Measurements from ENCODE around the gene DNAAF3.
A peak's percentile ranks its signal among the peaks of the same experiment; 100 is the strongest.

Gene DNAAF3

GRCh38 chr19:55153652-55154264, 12.7 kb downstream of the DNAAF3 start:
- peaks cover 2% of the 10 kb centered on the region for H3K4me1 ChIP-seq (ENCODE audit: insufficient read depth, poor library complexity, severe bottlenecking)
- H3K27ac ChIP-seq (ENCODE audit: poor library complexity, severe bottlenecking), result no peak overlapping the region
- DNase-seq (ENCODE audit: low spot score) (no peak), ATAC-seq (ENCODE audit: low read depth) (no peak)
- H3K9me3 ChIP-seq (ENCODE audit: severe bottlenecking), result no peaks in the 10 kb centered on the region
- no peak overlapping the region for H3K4me3 ChIP-seq (ENCODE audit: severe bottlenecking)
- no peak for TF ChIP-seq CTCF (IDR thresholded peaks at IDR 0.05; ENCODE audit: poor library complexity, severe bottlenecking)
- H3K36me3 ChIP-seq (ENCODE audit: low read depth), result no peaks in the 10 kb centered on the region
- H3K27me3 ChIP-seq (ENCODE audit: insufficient read depth, poor library complexity, severe bottlenecking), result no peaks in the 10 kb centered on the region

DNA sequence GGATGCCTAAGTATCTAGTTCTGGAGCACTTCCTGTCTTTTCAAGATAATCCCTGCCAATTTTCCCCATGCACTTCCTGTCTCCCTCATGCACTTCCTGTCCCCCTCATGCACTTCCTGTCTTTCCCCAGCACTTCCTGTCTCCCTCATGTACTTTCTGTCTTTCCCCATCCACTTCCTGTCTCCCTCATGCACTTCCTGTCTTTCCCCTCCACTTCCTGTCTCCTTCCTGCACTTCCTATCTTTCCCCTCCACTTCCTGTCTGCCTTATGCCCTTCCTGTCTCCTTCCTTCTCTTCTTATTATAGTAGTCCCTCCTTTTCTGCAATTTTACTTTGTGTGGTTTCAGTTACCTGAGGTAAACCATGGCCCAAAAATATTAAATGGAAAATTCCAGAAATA, 14.4 kb downstream of the DNAAF3 start:
- H3K4me1 ChIP-seq (ENCODE audit: insufficient read depth, poor library complexity, severe bottlenecking), result no peaks in the 10 kb centered on the region
- no peaks in the 10 kb centered on the region for H3K9me3 ChIP-seq (ENCODE audit: severe bottlenecking)
- peak overlapping the region; percentile 58 for H3K27ac ChIP-seq (ENCODE audit: poor library complexity, severe bottlenecking)
- no peak for ATAC-seq (ENCODE audit: low read depth)
- H3K27me3 ChIP-seq (ENCODE audit: insufficient read depth, poor library complexity, severe bottlenecking), result no peaks in the 10 kb centered on the region
- TF ChIP-seq CTCF (IDR thresholded peaks at IDR 0.05; ENCODE audit: poor library complexity, severe bottlenecking), result no peak
- no peak overlapping the region for H3K4me3 ChIP-seq (ENCODE audit: severe bottlenecking)
- H3K36me3 ChIP-seq (ENCODE audit: low read depth), result no peaks in the 10 kb centered on the region
- no peak for DNase-seq (ENCODE audit: low spot score)

DNA sequence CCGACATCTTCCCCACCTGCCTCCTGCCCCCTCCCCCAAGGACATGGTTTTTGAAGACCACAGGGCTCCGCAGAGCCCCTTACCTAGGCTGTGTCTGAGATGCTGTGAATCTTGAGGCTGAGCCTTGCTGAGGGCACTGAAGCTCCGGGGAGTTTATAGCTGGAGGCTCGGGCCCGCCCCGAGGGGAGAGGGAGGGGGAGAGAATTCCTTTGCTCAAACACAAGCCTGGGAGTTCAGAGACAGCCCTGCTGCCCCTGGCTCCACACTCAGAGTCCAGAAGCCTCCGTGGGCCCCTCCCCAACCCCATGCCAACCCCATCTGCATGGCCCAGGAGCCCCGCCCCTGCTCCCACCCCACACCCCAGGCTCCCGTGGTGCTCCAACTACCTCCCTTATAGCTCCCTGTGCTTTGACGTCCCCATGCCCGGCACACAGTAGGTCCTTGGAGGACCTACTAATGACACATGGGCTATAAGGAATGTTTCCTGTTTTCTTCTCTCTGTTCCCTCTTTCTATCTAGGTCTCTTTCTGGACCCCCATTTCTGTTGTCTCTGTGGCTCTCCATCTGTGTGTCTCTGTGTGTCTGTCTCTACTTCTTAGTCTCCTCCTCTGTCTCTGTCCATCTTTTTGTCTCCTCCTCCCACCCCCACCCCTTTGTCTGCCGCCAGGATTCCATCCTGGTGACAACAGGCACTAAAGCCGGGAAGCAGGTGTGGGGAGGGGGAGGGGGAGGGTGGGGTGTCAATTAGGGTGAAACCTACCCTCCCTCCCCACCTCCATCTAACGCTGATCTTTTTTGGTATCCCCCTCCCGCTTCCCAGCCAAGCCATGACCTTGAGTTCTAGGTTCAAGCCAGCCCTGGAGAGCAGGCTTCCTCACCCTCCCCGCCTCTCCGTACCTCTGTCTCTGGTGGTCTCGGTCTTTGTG, 17.1 kb downstream of the DNAAF3 start, which contains the start of gene TNNT1:
TSS of gene TNNT1 (minus strand) at position 129 of the 926 bp plus-strand sequence. CDS start 2,049 bp downstream, outside the sequence.
- ATAC-seq (ENCODE audit: low read depth) (0 out of 3 replicates have a peak, but pooled peaks have one; percentile 2), DNase-seq (ENCODE audit: low spot score) (no peak)
- Histone ChIP-seq H3K27me3 (ENCODE audit: insufficient read depth, poor library complexity, severe bottlenecking) (no peaks in the 10 kb centered on the region), H3K4me3 (ENCODE audit: severe bottlenecking) (no peak within 1 kb of the TSS), H3K36me3 (ENCODE audit: low read depth) (peaks cover 6% of the 10 kb centered on the region), H3K27ac (ENCODE audit: poor library complexity, severe bottlenecking) (no peak within 1 kb of the TSS), H3K4me1 (ENCODE audit: insufficient read depth, poor library complexity, severe bottlenecking) (no peaks in the 10 kb centered on the region), H3K9me3 (ENCODE audit: severe bottlenecking) (no peaks in the 10 kb centered on the region)
- TF ChIP-seq CTCF (IDR thresholded peaks at IDR 0.05; ENCODE audit: poor library complexity, severe bottlenecking), result no peak

GRCh38 chr19:55147545-55148251, 18.7 kb downstream of the DNAAF3 start:
- DNase-seq (ENCODE audit: low spot score), result no peak
- Histone ChIP-seq H3K4me3 (ENCODE audit: severe bottlenecking) (no peak overlapping the region), H3K27ac (ENCODE audit: poor library complexity, severe bottlenecking) (peak overlapping the region; percentile 63), H3K4me1 (ENCODE audit: insufficient read depth, poor library complexity, severe bottlenecking) (no peaks in the 10 kb centered on the region), H3K27me3 (ENCODE audit: insufficient read depth, poor library complexity, severe bottlenecking) (no peaks in the 10 kb centered on the region), H3K36me3 (ENCODE audit: low read depth) (peaks cover 8% of the 10 kb centered on the region), H3K9me3 (ENCODE audit: severe bottlenecking) (no peaks in the 10 kb centered on the region)
- no peak for TF ChIP-seq CTCF (IDR thresholded peaks at IDR 0.05; ENCODE audit: poor library complexity, severe bottlenecking)
- no peak for ATAC-seq (ENCODE audit: low read depth)
